SW480 (cell line): ENCODE results near the gene TEX35.

Source experiments
- DNase-seq: peaks from one replicate; pipeline ENCODE4 v3.0.0-alpha.2; 2016; ENCODE audit warnings: low spot score

TEX35 gene

DNA sequence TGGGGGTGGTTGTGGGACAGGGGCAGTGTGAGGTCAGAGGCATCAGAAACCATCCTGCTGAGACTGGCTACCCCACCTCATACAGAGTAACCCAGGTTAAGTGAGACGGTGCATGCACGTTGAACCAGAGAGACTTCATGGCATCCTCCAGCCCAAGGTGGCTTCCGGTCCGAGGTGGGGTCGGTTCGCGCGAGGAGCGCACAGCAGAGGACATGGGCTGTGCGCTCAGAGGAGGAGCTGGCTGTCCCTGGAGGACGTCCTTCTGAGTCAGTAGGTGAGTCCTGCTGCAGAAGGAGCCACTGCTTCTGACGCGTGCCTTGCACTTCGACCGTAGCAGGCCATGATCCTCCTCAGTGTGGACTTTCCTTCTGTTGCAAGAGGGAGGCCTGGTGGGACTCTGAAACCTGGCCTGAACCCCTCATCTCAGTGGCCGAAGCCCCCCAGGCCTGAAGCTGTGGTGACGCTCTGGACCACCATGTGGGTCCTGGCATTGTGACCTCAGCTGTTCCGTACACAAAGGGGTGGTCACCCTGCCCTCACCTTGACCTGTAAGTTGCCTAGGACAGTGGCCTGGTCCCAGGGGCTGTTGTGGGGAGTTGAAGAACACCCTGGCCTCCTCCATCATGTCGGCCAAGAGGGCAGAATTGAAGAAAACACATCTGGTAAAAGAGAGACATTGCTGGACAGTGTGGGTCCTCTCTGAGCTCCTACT is at the start of gene TEX35:
TEX35 (plus strand) TSS at position 544 of the 712 bp plus-strand sequence; CDS start at position 624, 80 bp downstream.
- DNase-seq = no peak

DNA sequence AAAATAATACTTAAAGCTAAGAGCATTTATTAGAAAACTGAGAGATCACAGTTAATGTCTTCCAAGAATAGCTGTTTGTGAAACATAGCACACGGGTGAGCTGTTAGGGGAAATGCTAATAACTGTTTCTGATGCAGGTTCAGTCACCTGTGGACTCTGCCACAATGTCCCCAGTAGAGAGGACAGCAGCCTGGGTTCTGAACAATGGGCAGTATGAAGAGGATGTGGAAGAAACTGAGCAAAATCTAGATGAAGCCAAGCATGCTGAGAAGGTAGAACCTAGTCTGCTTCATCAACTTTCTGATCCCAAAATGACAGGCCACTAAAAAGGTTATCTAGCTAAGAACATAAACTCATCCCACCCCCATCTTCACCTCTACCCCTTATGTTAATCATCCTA is 48.8 kb upstream of the TEX35 start:
- DNase-seq = no peak

- no peak for DNase-seq
Measured at GRCh38 chr1:178464566-178464965, 48.3 kb upstream of the TEX35 start.

DNA sequence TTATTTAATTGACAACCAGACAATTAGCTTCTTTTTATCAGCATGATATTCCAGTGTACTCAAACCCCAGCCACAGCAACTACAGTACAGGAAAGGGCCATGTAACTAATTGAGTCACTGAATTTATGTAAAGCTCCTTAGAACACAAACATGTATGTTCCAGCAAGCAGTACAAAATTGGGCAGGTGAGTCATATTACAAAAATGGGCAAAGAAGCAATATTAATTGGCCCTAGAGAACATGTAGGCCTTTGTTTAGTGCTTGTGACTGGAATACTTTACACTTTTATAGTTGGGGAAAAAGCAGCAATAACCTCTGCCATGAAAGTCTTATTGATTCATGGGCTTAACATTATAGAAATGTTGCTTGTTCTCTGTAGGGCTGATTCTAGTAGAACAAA is 47.9 kb upstream of the TEX35 start:
- DNase-seq = no peak

GRCh38 chr1:178467837-178468236 is 45.1 kb upstream of the TEX35 start:
- DNase-seq = no peak

DNA sequence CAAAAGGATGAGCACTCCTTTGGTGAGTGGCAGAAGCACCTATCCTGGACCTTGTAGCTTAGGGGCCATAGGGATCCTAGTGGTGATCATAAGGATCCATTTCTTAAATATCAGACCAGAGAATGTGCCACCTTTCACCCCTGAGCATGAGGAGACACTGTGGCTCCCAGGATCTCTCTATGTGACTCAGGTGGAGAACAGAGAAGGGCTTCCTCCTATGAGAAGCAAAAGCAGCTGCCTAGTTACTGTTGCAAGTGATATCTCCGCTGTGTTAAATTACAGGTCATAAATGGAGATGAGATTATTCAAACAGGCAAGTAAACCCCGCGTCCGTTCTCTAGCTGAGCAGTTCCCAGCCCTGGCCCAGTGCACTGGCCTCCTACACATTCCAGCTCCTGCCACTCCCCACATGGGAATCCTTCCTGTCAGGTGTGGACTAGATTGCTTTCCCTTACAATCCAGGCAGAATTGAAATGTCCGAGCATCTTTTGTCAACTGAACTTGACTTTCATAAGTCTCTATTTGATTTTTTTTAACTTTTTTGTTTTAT is 42.4 kb upstream of the TEX35 start:
- DNase-seq = peak; percentile 89

- DNase-seq = no peak
Measured at GRCh38 chr1:178472531-178472930, 40.4 kb upstream of the TEX35 start.

- no peak for DNase-seq
Measured at GRCh38 chr1:178477373-178477772, 35.5 kb upstream of the TEX35 start.

- no peak for DNase-seq
Measured at GRCh38 chr1:178477841-178478240, 35.1 kb upstream of the TEX35 start.

DNA sequence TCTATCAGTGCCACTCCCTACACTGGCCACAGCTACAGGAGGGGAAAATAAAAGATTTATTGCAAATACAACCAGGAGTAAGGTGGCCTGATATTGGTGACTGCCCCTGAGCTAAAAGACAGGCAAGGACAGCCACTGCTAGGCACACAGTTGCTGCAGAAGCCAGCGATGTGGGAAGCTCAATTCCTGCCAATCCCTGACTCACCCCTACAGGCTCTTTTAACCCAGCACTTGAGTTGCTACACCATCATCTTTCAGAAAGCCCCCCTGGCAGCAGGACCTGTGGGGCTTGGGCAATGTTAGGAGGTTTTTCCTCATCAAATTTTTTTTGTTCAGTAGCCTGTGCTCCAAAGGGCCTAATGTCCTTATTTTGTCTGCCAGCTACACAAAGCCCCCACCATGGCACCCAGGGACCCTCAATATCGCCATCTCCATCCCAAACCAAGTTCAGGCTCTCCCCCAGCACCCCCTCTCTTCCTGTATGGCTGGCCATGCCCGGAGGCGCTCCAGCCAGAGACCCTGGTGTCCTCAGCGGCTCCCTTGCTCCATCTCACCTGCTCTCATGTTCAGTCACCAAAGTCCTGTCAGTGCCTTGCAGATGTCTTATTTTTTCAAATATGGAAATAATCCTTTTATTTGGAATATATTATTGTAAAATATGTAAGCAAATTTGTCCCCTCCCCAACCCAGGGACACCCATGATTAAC is 29.5 kb upstream of the TEX35 start:
- DNase-seq = no peak

- DNase-seq = no peak
Measured at GRCh38 chr1:178484698-178485225, 28.1 kb upstream of the TEX35 start.

GRCh38 chr1:178485541-178485981 is 27.3 kb upstream of the TEX35 start:
- DNase-seq = no peak

- no peak for DNase-seq
Measured at GRCh38 chr1:178486100-178487069, 26.5 kb upstream of the TEX35 start.

- DNase-seq = no peak
Measured at GRCh38 chr1:178487070-178487615, 25.8 kb upstream of the TEX35 start.

- no peak for DNase-seq
Measured at GRCh38 chr1:178488393-178488792, 24.5 kb upstream of the TEX35 start.

- no peak for DNase-seq
Measured at GRCh38 chr1:178489399-178489798, 23.5 kb upstream of the TEX35 start.

DNA sequence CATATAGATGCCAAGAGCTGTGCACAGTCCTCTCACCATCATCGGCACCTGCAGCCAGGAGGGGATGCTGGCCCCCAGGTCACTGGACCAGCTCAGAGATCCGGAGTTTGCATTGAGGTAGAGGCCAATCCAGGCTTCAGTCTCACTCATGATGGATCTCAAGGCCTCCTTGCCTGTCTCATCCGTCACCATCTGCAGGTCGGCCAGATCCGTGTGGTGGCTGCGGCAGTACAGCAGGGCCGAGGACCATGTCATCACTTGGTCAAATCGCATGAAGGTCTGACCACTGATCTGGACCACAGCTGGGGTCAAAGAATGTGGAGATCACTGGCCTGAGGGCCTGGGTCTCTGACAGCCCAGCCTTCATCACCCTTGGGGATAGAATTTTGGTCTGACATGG is 22.8 kb upstream of the TEX35 start:
- DNase-seq = no peak

DNA sequence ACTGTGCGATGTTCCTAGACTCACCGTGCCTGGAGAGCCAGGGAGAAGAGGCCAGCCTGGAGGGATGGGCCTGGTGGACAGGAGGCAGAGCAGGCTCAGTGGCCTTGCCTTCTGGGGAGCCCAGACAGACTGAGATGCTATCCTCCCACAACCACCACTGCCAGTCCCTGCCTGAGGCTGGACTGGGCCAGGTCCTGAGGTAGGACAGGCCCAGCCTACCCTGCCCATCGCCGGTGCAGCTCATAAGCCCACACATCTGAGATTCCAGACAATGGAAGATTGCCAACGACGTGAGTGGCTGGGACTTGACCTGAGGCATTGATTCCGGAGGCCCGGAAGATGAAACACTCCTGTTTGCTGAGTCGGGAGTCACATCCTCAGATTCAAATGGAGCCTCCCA is 21.9 kb upstream of the TEX35 start:
- no peak for DNase-seq

DNA sequence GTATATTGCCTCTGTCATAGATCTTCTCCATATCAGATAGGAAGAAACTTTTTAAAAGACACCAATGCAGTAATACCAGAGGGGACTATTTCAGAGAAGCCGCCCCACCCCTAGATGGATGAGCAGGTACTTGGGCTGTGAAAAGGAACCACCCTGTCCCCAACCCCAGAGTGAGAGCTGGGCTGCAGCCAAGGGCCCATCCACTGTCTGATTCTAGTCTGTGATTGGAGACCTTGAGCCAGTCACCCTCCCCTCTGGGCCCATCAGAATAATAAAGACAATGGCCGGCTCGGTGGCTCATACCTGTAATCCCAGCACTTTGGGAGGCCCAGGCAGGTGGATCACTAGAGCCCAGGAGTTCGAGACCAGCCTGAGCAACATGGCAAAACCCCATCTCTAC is 21.2 kb upstream of the TEX35 start:
- no peak for DNase-seq

DNA sequence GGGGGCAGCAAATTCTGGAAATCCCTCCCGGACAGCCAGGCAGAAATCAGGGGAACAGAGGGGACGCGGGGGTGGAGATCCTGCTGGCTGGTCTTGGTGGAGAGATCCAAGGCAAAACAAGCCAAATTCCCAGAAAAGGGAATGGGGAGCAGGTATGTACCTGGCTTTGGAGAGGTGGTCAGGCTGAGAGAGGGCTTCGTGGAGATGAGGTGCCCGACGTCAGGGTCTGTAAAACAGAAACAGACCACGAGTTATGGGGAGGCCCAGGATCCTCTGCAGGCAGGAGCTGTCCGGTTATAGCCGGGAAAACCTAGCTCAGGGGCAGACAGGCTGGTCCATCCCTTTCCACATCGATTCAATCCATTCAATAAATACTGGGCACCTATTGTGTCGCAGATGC is 20.6 kb upstream of the TEX35 start:
- no peak for DNase-seq

DNA sequence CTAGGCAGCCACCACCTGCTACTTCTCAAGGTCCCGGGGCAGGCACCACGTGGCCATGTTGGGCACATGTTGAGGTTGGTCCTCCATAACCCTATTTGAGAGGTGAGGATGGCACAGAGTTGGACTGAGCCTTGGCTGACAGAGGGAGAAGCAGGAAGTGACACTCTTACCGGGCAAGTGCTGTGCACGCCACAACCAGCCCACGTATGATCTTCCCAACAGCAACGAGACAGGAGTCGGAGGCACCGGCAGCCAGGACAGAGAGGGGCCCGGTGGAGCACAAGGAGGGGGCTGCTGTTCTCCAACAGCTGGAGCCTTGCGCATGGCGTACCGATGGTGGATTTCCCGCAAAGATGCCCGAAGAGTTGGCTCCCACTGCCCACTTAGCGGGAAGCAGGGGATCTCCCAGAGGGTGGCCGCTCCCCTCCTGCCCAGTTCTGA is 19.6 kb upstream of the TEX35 start:
- DNase-seq = no peak

DNA sequence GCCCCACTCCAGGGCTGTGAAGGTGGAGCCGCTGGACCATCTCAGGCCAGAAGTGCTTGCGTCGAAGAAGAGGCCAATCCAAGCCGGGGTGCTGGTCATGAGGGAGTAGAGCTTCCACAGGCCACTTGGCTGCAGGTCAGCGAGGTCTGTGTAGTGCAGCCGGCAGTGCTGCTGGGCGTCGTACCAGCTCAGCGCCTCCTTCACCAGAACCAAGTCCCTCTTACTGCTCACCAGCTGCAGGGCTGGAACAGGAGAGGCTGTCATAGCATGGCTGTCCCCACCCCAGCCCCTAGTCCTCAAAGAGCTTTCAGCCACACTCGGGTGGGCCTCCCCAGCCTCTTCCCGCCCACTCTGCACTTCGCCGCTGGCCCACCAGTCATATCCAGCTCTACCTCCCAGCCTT is 18.3 kb upstream of the TEX35 start:
- DNase-seq = no peak
